Loucy (cell line): ENCODE results near the gene NHSL2.

Experiments
- H2AFZ ChIP-seq: fragments of 200-600 bp; sonication (generic); 2 replicates; pipeline ENCODE4 v1.6.0; 2016; ENCODE audit warnings: antibody characterized with exemption, mild to moderate bottlenecking, low read length, moderate library complexity
- H3F3A ChIP-seq: fragments of 200-600 bp; 2 replicates; pipeline ENCODE4 v1.6.0; 2016; ENCODE audit warnings: antibody characterized with exemption, low read depth, mild to moderate bottlenecking
- H3K27me3 ChIP-seq: fragments of 200-600 bp; sonication (generic); 2 replicates; pipeline ENCODE4 v1.6.1; 2014; ENCODE audit warnings: low read length, mild to moderate bottlenecking; ENCODE audit not compliant: insufficient read depth, poor library complexity, severe bottlenecking
- H3K36me3 ChIP-seq: fragments of 200-600 bp; sonication (generic); 2 replicates; pipeline ENCODE4 v1.6.1; 2016; ENCODE audit warnings: low read length; ENCODE audit not compliant: insufficient read depth
- H3K4me1 ChIP-seq: fragments of 200-600 bp; sonication (generic); 2 replicates; pipeline ENCODE4 v1.5.1; 2014; ENCODE audit warnings: low read length, mild to moderate bottlenecking; ENCODE audit not compliant: insufficient read depth, poor library complexity, severe bottlenecking
- H3K4me2 ChIP-seq: fragments of 200-600 bp; sonication (generic); 2 replicates; pipeline ENCODE4 v1.6.0; 2014; ENCODE audit warnings: antibody characterized with exemption, low read length, low read depth, mild to moderate bottlenecking; ENCODE audit not compliant: poor library complexity, severe bottlenecking
- H3K4me3 ChIP-seq: fragments of 200-600 bp; sonication (generic); 2 replicates; pipeline ENCODE4 v1.5.1; 2014; ENCODE audit warnings: low read length, mild to moderate bottlenecking, mixed read lengths; ENCODE audit not compliant: poor library complexity, severe bottlenecking
- H3K79me2 ChIP-seq: fragments of 200-600 bp; sonication (generic); 2 replicates; pipeline ENCODE4 v1.6.1; 2014; ENCODE audit warnings: low read length; ENCODE audit not compliant: insufficient read depth
- H3K9ac ChIP-seq: fragments of 200-600 bp; sonication (generic); 2 replicates; pipeline ENCODE4 v1.6.0; 2014; ENCODE audit warnings: mild to moderate bottlenecking, low read depth, low read length, moderate library complexity; ENCODE audit not compliant: poor library complexity, severe bottlenecking
- H3K9me2 ChIP-seq: fragments of 200-600 bp; sonication (generic); replicated peaks from 2 replicates; pipeline ENCODE4 v1.6.1; 2016; ENCODE audit warnings: low read depth, low read length, mixed read lengths
- H3K9me3 ChIP-seq: fragments of 200-600 bp; sonication (generic); 2 replicates; pipeline ENCODE4 v1.6.1; 2014; ENCODE audit warnings: mild to moderate bottlenecking, antibody characterized with exemption, low read length, low read depth; ENCODE audit not compliant: insufficient read depth
- H4K20me1 ChIP-seq: fragments of 200-600 bp; sonication (generic); 2 replicates; pipeline ENCODE4 v1.6.0; 2014; ENCODE audit warnings: antibody characterized with exemption, low read length, mild to moderate bottlenecking; ENCODE audit not compliant: insufficient read depth, poor library complexity, severe bottlenecking
- CTCF ChIP-seq: fragments of 200-600 bp; sonication (generic); conservative IDR thresholded peaks from 2 replicates; pipeline ENCODE4 v1.5.1; 2014; ENCODE audit warnings: mild to moderate bottlenecking, antibody characterized with exemption, low read length
- EZH2phosphoT487 ChIP-seq: fragments of 200-600 bp; IDR thresholded peaks from 2 replicates; pipeline ENCODE4 v1.6.1; 2018; ENCODE audit warnings: antibody characterized with exemption, mild to moderate bottlenecking, moderate library complexity, borderline replicate concordance

Gene NHSL2

GRCh38 chrX:72122621-72123337, 212.1 kb downstream of the NHSL2 start:
- Histone ChIP-seq H3K9me3 (no peaks in the 10 kb centered on the region), H3K36me3 (no peaks in the 10 kb centered on the region), H3K4me1 (peaks cover 69% of the 10 kb centered on the region), H3K79me2 (no peaks in the 10 kb centered on the region), H3K9ac (no peak overlapping the region), H3K4me3 (no peak overlapping the region), H3K27me3 (no peaks in the 10 kb centered on the region), H2AFZ (no peak overlapping the region), H3K9me2 (no peaks in the 10 kb centered on the region), H3F3A (no peaks in the 10 kb centered on the region), H4K20me1 (no peaks in the 10 kb centered on the region), H3K4me2 (peak overlapping the region; percentile 50)
- TF ChIP-seq CTCF (no peak), EZH2phosphoT487 (no peak)

- Histone ChIP-seq H3K27me3 (no peaks in the 10 kb centered on the region), H3K9me2 (no peaks in the 10 kb centered on the region), H2AFZ (no peak overlapping the region), H3K4me1 (peaks cover 69% of the 10 kb centered on the region), H3F3A (no peaks in the 10 kb centered on the region), H4K20me1 (no peaks in the 10 kb centered on the region), H3K79me2 (no peaks in the 10 kb centered on the region), H3K9me3 (no peaks in the 10 kb centered on the region), H3K4me3 (no peak overlapping the region), H3K36me3 (no peaks in the 10 kb centered on the region), H3K4me2 (peak overlapping the region; percentile 50), H3K9ac (peak overlapping the region; percentile 12)
- no peak for TF ChIP-seq EZH2phosphoT487
- TF ChIP-seq CTCF: no peak
Measured at GRCh38 chrX:72123471-72124185, 213.0 kb downstream of the NHSL2 start.

GRCh38 chrX:72124540-72125201, 214.0 kb downstream of the NHSL2 start:
- no peaks in the 10 kb centered on the region for H3K36me3 ChIP-seq
- no peak overlapping the region for H3K4me2 ChIP-seq
- no peak overlapping the region for H2AFZ ChIP-seq
- H3K79me2 ChIP-seq: no peaks in the 10 kb centered on the region
- no peaks in the 10 kb centered on the region for H3F3A ChIP-seq
- no peaks in the 10 kb centered on the region for H4K20me1 ChIP-seq
- no peak for TF ChIP-seq CTCF
- TF ChIP-seq EZH2phosphoT487: no peak
- H3K4me3 ChIP-seq: no peak overlapping the region
- H3K4me1 ChIP-seq: peaks cover 69% of the 10 kb centered on the region
- H3K9ac ChIP-seq: no peak overlapping the region
- H3K9me2 ChIP-seq: no peaks in the 10 kb centered on the region
- H3K9me3 ChIP-seq: no peaks in the 10 kb centered on the region
- no peaks in the 10 kb centered on the region for H3K27me3 ChIP-seq
